Measurements from ENCODE around the gene AQP4.

AQP4 gene

DNA sequence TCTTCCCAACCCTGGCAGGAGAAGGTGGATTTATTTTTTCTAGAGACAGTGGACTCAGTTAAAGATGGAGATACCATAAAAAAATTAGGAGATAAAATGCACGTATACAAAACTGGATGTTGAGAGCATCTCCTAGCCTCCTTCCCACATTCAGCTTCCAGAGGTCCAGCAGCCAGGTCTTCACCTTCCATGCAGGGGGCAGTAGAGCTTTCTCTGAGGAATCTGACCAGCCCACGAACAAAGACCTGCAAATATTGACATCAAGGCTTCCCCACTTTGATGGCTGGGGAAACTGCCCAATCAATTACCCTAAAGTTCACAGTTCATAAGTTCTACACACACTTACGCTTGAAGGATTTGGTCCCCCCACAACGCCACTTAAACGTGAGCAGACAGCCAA lies 24.5 kb downstream of the AQP4 start:
- TF ChIP-seq TCF12 (IDR thresholded peaks at IDR 0.05; ENCODE audit: low read depth) (no peak), EP300 (IDR thresholded peaks at IDR 0.05; ENCODE audit: borderline replicate concordance) (no peak), YY1 (IDR thresholded peaks at IDR 0.05; ENCODE audit: low read depth) (no peak), USF1 (IDR thresholded peaks at IDR 0.05) (no peak), RAD21 (IDR thresholded peaks at IDR 0.05; ENCODE audit: low read depth) (no peak), NFIC (IDR thresholded peaks at IDR 0.05) (no peak), CEBPB (IDR thresholded peaks at IDR 0.05) (no peak), TAF1 (IDR thresholded peaks at IDR 0.05; ENCODE audit: low read depth) (no peak), EGR1 (IDR thresholded peaks at IDR 0.05) (no peak), FOXM1 (IDR thresholded peaks at IDR 0.05; ENCODE audit: borderline replicate concordance, low read depth) (no peak), TEAD4 (IDR thresholded peaks at IDR 0.05) (no peak), ZBTB7A (IDR thresholded peaks at IDR 0.05; ENCODE audit: low read depth) (no peak), REST (IDR thresholded peaks at IDR 0.05; ENCODE audit: low read depth) (no peak)
- TF ChIP-seq, protein P1, sequence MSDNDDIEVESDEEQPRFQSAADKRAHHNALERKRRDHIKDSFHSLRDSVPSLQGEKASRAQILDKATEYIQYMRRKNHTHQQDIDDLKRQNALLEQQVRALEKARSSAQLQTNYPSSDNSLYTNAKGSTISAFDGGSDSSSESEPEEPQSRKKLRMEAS (IDR thresholded peaks at IDR 0.05), result no peak

DNA sequence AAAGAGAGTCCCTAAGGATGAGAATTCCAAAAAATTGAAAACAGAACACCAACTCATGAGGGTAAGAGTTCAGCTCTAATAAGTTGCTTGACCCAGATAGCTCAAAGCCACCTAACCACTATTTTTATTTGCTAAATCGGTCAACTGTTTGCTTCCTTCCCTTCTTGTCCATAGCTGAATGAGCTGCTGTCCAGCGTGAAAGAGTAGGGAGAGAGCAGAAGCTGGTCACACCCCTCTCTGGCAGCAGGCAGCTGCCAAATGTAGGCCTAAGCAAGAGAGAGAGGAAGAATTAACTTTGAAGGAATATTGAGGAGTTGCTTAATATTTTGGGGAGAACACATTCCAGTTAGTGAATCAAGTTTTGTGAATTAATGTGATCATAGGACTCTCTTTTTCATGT lies 25.9 kb downstream of the AQP4 start:
- TF ChIP-seq RAD21 (IDR thresholded peaks at IDR 0.05; ENCODE audit: low read depth) (no peak), REST (IDR thresholded peaks at IDR 0.05; ENCODE audit: low read depth) (peak; percentile 59)

- TF ChIP-seq EGR1 (IDR thresholded peaks at IDR 0.05) (no peak), TCF12 (IDR thresholded peaks at IDR 0.05; ENCODE audit: low read depth) (no peak), TAF1 (IDR thresholded peaks at IDR 0.05; ENCODE audit: low read depth) (no peak), RAD21 (IDR thresholded peaks at IDR 0.05; ENCODE audit: low read depth) (no peak), YY1 (IDR thresholded peaks at IDR 0.05; ENCODE audit: low read depth) (no peak), ZBTB7A (IDR thresholded peaks at IDR 0.05; ENCODE audit: low read depth) (no peak), NFIC (IDR thresholded peaks at IDR 0.05) (no peak), FOXM1 (IDR thresholded peaks at IDR 0.05; ENCODE audit: borderline replicate concordance, low read depth) (no peak), CEBPB (IDR thresholded peaks at IDR 0.05) (no peak), REST (IDR thresholded peaks at IDR 0.05; ENCODE audit: low read depth) (no peak), TEAD4 (IDR thresholded peaks at IDR 0.05) (no peak), CREB1 (IDR thresholded peaks at IDR 0.05; ENCODE audit: low read depth) (no peak)
- TF ChIP-seq, protein P1 (IDR thresholded peaks at IDR 0.05), result no peak
Measured at GRCh38 chr18:26832302-26832701, 33.2 kb downstream of the AQP4 start.

- TF ChIP-seq TCF12 (IDR thresholded peaks at IDR 0.05; ENCODE audit: low read depth) (no peak), FOXM1 (IDR thresholded peaks at IDR 0.05; ENCODE audit: borderline replicate concordance, low read depth) (no peak), NFIC (IDR thresholded peaks at IDR 0.05) (no peak)
Measured at GRCh38 chr18:26827581-26827980, 37.9 kb downstream of the AQP4 start.

GRCh38 chr18:26826656-26827235 lies 38.8 kb downstream of the AQP4 start:
- TF ChIP-seq, protein P1 (IDR thresholded peaks at IDR 0.05), result no peak
- TF ChIP-seq RAD21 (IDR thresholded peaks at IDR 0.05; ENCODE audit: low read depth), result no peak
- no peak for TF ChIP-seq FOXM1 (IDR thresholded peaks at IDR 0.05; ENCODE audit: borderline replicate concordance, low read depth)
- no peak for TF ChIP-seq REST (IDR thresholded peaks at IDR 0.05; ENCODE audit: low read depth)
- no peak for TF ChIP-seq USF1 (IDR thresholded peaks at IDR 0.05)
- TF ChIP-seq YY1 (IDR thresholded peaks at IDR 0.05; ENCODE audit: low read depth), result no peak
- no peak for TF ChIP-seq ZBTB7A (IDR thresholded peaks at IDR 0.05; ENCODE audit: low read depth)
- TF ChIP-seq CREB1 (IDR thresholded peaks at IDR 0.05; ENCODE audit: low read depth), result no peak
- TF ChIP-seq CEBPB (IDR thresholded peaks at IDR 0.05), result no peak
- no peak for TF ChIP-seq TEAD4 (IDR thresholded peaks at IDR 0.05)
